IPS-18a (cell line): ENCODE measurements around the gene TMEM59L.

Experiments used
- H3K27ac ChIP-seq: one replicate; pipeline ENCODE4 v1.5.1; 2013; ENCODE audit warnings: low read length
- H3K27me3 ChIP-seq: one replicate; pipeline ENCODE4 v1.6.1; 2013; ENCODE audit warnings: mild to moderate bottlenecking, low read length; ENCODE audit not compliant: control insufficient read depth, insufficient read depth
- H3K36me3 ChIP-seq: one replicate; pipeline ENCODE4 v1.6.1; 2013; ENCODE audit warnings: low read depth, low read length; ENCODE audit not compliant: control insufficient read depth
- H3K4me1 ChIP-seq: one replicate; pipeline ENCODE4 v1.6.1; 2013; ENCODE audit warnings: low read depth, low read length; ENCODE audit not compliant: control insufficient read depth
- H3K4me3 ChIP-seq: one replicate; pipeline ENCODE4 v1.5.1; 2013; ENCODE audit warnings: low read length
- H3K9ac ChIP-seq: one replicate; pipeline ENCODE4 v1.6.1; 2013; ENCODE audit warnings: mild to moderate bottlenecking, low read length, moderate library complexity
- H3K9me3 ChIP-seq: one replicate; pipeline ENCODE4 v1.6.1; 2013; ENCODE audit warnings: low read depth, low read length; ENCODE audit not compliant: control insufficient read depth

TMEM59L gene

GRCh38 chr19:18635831-18636182 is 23.1 kb downstream of the TMEM59L start:
- H3K9me3 ChIP-seq, result no peaks in the 10 kb centered on the region
- no peak overlapping the region for H3K4me3 ChIP-seq
- no peak overlapping the region for H3K27ac ChIP-seq
- peaks cover 11% of the 10 kb centered on the region for H3K27me3 ChIP-seq
- H3K4me1 ChIP-seq, result peaks cover 6% of the 10 kb centered on the region
- H3K36me3 ChIP-seq, result no peaks in the 10 kb centered on the region
- no peak overlapping the region for H3K9ac ChIP-seq

DNA sequence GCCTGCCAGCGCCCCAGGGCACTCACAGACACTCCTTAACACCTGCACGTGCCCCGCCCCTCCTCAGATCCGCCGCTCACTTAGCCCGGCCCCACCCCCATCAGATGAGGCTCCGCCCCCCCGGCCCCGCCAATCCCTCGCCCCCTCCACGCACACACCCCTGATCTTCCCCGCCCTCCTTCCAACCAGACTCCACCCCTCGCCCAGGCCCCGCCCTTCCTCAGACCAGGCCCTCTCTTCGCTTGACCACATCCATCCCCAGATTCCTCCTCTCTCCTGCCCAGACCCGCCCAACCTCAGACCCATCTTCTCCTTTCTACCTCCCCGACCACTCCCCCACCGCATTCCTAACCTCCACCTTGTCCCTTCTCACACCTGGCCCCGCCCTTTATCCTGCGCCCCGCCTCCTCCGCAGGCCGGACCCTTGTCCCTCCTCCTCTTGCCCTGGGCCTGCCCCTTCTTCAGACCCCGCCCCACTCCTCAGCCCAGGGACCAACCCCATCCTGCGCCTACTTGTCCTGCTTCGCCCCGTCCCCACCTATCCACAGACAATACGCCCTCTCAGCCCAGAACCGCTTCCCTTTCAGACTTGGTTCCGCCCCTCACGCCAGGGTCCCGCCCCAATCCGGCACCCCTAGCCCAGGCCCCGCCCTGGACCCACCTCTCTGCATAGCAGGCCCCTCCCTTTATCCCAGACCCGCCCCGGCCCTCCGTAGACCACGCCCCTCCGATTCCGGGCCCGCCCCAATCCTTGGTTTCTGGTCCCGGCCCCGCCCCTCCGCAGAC is 23.7 kb downstream of the TMEM59L start:
- H3K4me3 ChIP-seq, result peak overlapping the region; percentile 87
- no peak overlapping the region for H3K27ac ChIP-seq
- no peaks in the 10 kb centered on the region for H3K36me3 ChIP-seq
- H3K4me1 ChIP-seq, result peaks cover 6% of the 10 kb centered on the region
- H3K9ac ChIP-seq, result no peak overlapping the region
- no peaks in the 10 kb centered on the region for H3K9me3 ChIP-seq
- H3K27me3 ChIP-seq, result peaks cover 11% of the 10 kb centered on the region

DNA sequence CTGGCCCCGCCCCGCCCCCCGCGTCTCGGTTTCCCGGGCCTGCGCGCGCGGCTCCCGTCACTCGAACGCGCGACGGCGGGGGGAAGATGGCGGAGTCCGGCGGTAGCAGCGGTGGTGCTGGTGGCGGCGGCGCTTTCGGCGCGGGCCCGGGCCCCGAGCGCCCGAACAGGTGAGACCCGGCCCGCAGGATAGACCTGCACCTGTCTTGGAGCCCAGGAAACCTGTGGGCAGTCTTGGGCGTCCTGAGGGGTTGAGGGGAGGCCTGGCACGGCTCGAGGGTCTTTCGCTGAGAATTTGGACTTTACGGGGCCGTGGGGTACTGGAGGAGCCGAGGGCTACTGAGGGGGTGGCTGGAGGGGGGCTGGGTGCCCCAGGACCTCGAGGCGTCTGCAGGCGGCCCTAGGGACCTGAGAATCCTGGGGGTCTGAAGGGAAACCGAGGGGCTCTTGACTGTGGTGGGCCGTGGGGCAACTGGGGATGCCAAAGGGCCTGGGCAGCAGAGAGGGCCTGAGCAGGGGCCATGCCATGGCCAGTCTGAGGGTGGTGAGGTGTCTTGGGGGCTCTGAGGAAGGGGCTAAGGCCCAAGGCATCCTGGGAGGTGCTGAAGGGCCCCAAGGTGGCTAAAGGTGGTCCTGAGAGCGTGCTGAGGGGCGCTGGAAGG is 24.4 kb downstream of the TMEM59L start, which contains the start of gene KLHL26:
KLHL26 (plus strand) TSS at position 60 of the 661 bp plus-strand sequence; CDS start at position 87, 27 bp downstream.
- peak within 1 kb of the TSS; percentile 87 for H3K4me3 ChIP-seq
- peaks cover 6% of the 10 kb centered on the region for H3K4me1 ChIP-seq
- H3K9ac ChIP-seq, result peak within 1 kb of the TSS; percentile 66
- no peaks in the 10 kb centered on the region for H3K36me3 ChIP-seq
- H3K27me3 ChIP-seq, result peaks cover 11% of the 10 kb centered on the region
- H3K9me3 ChIP-seq, result no peaks in the 10 kb centered on the region
- H3K27ac ChIP-seq, result no peak within 1 kb of the TSS

GRCh38 chr19:18637673-18638630 is 25.3 kb downstream of the TMEM59L start:
- Histone ChIP-seq H3K4me3 (peak overlapping the region; percentile 87), H3K27me3 (peaks cover 11% of the 10 kb centered on the region), H3K4me1 (peaks cover 6% of the 10 kb centered on the region), H3K36me3 (no peaks in the 10 kb centered on the region), H3K27ac (no peak overlapping the region), H3K9ac (no peak overlapping the region), H3K9me3 (no peaks in the 10 kb centered on the region)

DNA sequence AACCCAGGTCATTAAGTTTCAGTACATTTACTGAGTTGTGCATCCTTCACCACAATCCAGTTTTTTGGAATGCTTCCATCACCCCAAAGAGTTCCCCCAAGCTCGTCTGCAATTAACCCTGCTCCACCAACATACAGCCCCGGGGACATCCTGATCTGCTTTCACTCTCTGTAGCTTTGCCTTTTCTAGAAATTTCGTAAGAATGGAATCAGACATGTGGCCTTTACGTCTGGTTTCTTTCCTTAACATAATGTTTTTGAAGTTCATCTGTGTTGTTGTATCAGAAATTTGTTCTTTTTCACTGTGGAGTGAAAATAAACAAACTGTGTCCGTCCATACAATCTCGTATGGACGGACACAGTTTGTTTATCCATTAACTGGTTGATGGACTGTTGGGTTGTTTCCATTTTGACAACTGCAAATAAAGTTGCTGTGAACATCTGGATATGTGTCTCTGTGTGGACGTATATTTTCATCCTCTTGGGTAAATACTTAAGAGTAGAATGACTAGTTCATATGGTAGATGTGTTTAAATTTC is 27.1 kb downstream of the TMEM59L start:
- Histone ChIP-seq H3K9me3 (no peaks in the 10 kb centered on the region), H3K27ac (no peak overlapping the region), H3K9ac (no peak overlapping the region), H3K4me3 (no peak overlapping the region), H3K4me1 (peaks cover 7% of the 10 kb centered on the region), H3K36me3 (no peaks in the 10 kb centered on the region), H3K27me3 (peaks cover 7% of the 10 kb centered on the region)

GRCh38 chr19:18644196-18645034 is 31.7 kb downstream of the TMEM59L start:
- Histone ChIP-seq H3K9ac (no peak overlapping the region), H3K27ac (no peak overlapping the region), H3K36me3 (no peaks in the 10 kb centered on the region), H3K27me3 (no peaks in the 10 kb centered on the region), H3K4me3 (no peak overlapping the region), H3K9me3 (no peaks in the 10 kb centered on the region), H3K4me1 (peaks cover 4% of the 10 kb centered on the region)

- Histone ChIP-seq H3K9me3 (no peaks in the 10 kb centered on the region), H3K27ac (no peak overlapping the region), H3K4me1 (peaks cover 4% of the 10 kb centered on the region), H3K36me3 (no peaks in the 10 kb centered on the region), H3K9ac (no peak overlapping the region), H3K27me3 (no peaks in the 10 kb centered on the region), H3K4me3 (no peak overlapping the region)
Observed at GRCh38 chr19:18645035-18645511, 32.4 kb downstream of the TMEM59L start.

DNA sequence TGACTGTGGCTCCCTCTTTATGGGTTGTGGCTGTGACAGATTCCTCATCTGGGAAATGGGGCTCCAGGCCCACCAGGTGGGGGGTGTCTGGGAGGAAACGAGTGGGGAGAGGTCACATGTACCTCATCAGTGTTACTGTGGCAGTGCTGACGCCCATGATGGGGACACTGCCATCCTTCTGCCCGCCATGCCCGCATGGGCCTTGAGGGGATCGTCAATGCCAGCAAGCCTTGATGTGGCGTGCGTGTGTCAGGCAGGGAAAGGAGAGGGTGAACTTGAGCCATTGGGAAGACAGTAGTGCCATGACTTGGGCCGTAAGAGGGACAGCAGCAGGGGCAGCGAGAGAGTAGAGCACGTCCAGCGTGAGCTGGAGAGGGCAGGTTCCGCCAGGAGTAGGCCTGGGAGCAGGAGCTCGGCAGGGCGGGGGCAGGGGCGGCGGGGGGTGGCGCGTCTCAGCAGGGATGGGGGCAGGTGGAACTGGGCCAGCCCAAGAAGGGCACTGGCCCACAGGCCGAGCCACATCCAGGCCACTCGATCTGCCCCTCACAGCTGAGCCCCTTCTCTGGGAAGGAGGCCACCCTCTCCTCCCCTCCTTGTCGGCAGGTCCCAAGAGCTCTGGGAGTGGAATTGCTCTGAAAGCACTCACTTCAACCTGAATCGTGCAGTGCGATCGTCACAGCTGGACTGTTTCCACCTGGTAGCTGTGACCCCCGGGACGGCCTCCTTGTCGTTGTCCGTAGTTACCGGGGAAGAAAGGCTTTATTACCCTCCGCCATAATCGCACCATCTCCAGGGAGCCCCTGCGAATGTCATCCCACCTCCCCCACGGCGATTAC is 34.1 kb downstream of the TMEM59L start:
- H3K27ac ChIP-seq, result no peak overlapping the region
- H3K9me3 ChIP-seq, result no peaks in the 10 kb centered on the region
- H3K4me1 ChIP-seq, result peaks cover 4% of the 10 kb centered on the region
- H3K27me3 ChIP-seq, result no peaks in the 10 kb centered on the region
- H3K36me3 ChIP-seq, result no peaks in the 10 kb centered on the region
- H3K4me3 ChIP-seq, result no peak overlapping the region
- no peak overlapping the region for H3K9ac ChIP-seq

GRCh38 chr19:18647371-18647767 is 34.7 kb downstream of the TMEM59L start:
- Histone ChIP-seq H3K27ac (no peak overlapping the region), H3K9ac (no peak overlapping the region), H3K36me3 (no peaks in the 10 kb centered on the region), H3K9me3 (no peaks in the 10 kb centered on the region), H3K27me3 (no peaks in the 10 kb centered on the region), H3K4me1 (peaks cover 4% of the 10 kb centered on the region), H3K4me3 (no peak overlapping the region)

DNA sequence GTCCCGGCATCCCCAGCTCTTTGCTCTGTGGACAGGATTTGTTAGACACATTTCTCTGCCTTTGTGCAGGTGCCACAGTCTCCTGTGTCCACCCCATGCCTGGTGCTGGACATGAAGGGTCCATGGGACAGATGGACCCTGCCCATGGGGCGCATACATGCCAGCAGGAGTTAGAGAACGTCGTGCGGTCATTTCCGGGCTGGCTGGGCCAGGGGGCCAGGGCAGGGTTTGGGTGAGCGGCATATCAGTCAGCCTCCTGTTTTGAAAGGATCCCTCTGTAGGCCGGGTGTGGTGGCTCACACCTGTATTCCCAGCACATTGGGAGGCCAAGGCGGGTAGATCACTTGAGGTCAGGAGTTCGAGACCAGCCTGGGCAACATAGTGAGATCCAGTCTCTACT is 35.1 kb downstream of the TMEM59L start:
- H3K36me3 ChIP-seq, result no peaks in the 10 kb centered on the region
- no peak overlapping the region for H3K4me3 ChIP-seq

More for the DNA sequence above, 35.1 kb downstream of the TMEM59L start:
- no peaks in the 10 kb centered on the region for H3K9me3 ChIP-seq
- no peaks in the 10 kb centered on the region for H3K27me3 ChIP-seq
- no peak overlapping the region for H3K27ac ChIP-seq
- peaks cover 4% of the 10 kb centered on the region for H3K4me1 ChIP-seq
- H3K9ac ChIP-seq, result no peak overlapping the region
